SK-N-SH (cell line): ENCODE data around the gene NECTIN2. TPM values are rescaled to one million over a fixed set of nuclear protein-coding genes. Genes with fewer than 3 reads are reported as not detected.

Source experiments
- CTCF ChIA-PET: fragments of 300-600, 350-600 bp; formaldehyde crosslinking; extraction: SDS; loops from one replicate; lab custom pipeline; 2021; lab: Yijun Ruan, JAX
- POLR2A ChIA-PET: fragments of 350-600 bp; sonication (Branson Sonifier 250); formaldehyde crosslinking; extraction: SDS; loops from one replicate; lab custom pipeline; 2020; ENCODE audit warnings: antibody characterized with exemption, inconsistent platforms; lab: Yijun Ruan, JAX
- DNase-seq: peaks from one replicate; pipeline ENCODE4 v3.0.0; 2012
- H2AFZ ChIP-seq: fragments of 200-600 bp; sonication (generic); 2 replicates; pipeline ENCODE4 v1.8.1; 2016; ENCODE audit warnings: antibody characterized with exemption, mild to moderate bottlenecking, low read depth
- H3F3A ChIP-seq: fragments of 200-600 bp; sonication (generic); replicated peaks from 2 replicates; pipeline ENCODE3; 2016; ENCODE audit warnings: antibody characterized with exemption, mild to moderate bottlenecking; ENCODE audit not compliant: insufficient read depth
- H3K27ac ChIP-seq, 2 experiments: fragments of 200-500 bp in 1 of 2; fragments of 200-600 bp in 1 of 2; sonication (Bioruptor generic) in 1 of 2; sonication (generic), shearing (Covaris generic) in 1 of 2; 2 replicates each; pipeline versions ENCODE4 v1.5.1 to v1.6.1; 2014 to 2016; ENCODE audit warnings: low read depth in 2 of 2, inconsistent platforms in 1 of 2, low read length in 1 of 2, mild to moderate bottlenecking in 1 of 2, mixed read lengths in 1 of 2
- H3K27me3 ChIP-seq: fragments of 200-600 bp; sonication (generic), shearing (Covaris generic); 2 replicates; pipeline ENCODE4 v1.6.1; 2016; ENCODE audit warnings: mixed run types; ENCODE audit not compliant: insufficient read depth
- H3K36me3 ChIP-seq, 2 experiments: fragments of 200-500 bp in 1 of 2; fragments of 200-600 bp in 1 of 2; sonication (Bioruptor generic) in 1 of 2; sonication (generic) in 1 of 2; replicated peaks in 1 of 2; 2 replicates each; pipeline versions ENCODE3 to v1.5.1; 2014 to 2016; ENCODE audit warnings: low read length in 1 of 2, mild to moderate bottlenecking in 1 of 2; ENCODE audit not compliant: insufficient read depth in 2 of 2, control insufficient read depth in 1 of 2
- H3K4me1 ChIP-seq, 2 experiments: fragments of 200-500 bp in 1 of 2; fragments of 200-600 bp in 1 of 2; sonication (Bioruptor generic) in 1 of 2; sonication (generic), shearing (Covaris generic) in 1 of 2; 2 replicates each; pipeline versions ENCODE4 v1.5.1 to v1.6.1; 2014 to 2016; ENCODE audit warnings: low read depth in 1 of 2, low read length in 1 of 2, mixed run types in 1 of 2; ENCODE audit not compliant: insufficient read depth in 2 of 2, control insufficient read depth in 1 of 2
- H3K4me2 ChIP-seq: fragments of 200-600 bp; sonication (generic), shearing (Covaris generic); 2 replicates; pipeline ENCODE4 v1.6.1; 2017; ENCODE audit warnings: mixed run types
- H3K4me3 ChIP-seq, 2 experiments: fragments of 200-500 bp in 1 of 2; fragments of 200-600 bp in 1 of 2; sonication (Bioruptor generic) in 1 of 2; sonication (generic), shearing (Covaris generic) in 1 of 2; 2 replicates each; pipeline versions ENCODE4 v1.5.1 to v1.8.1; 2014 to 2016; ENCODE audit warnings: low read depth in 2 of 2, inconsistent platforms in 1 of 2, low read length in 1 of 2, mild to moderate bottlenecking in 1 of 2, mixed read lengths in 1 of 2, moderate library complexity in 1 of 2
- H3K79me2 ChIP-seq: fragments of 200-600 bp; sonication (generic); 2 replicates; pipeline ENCODE4 v1.8.1; 2017; ENCODE audit warnings: mild to moderate bottlenecking; ENCODE audit not compliant: insufficient read depth
- H3K9ac ChIP-seq: fragments of 200-600 bp; sonication (generic); 2 replicates; pipeline ENCODE4 v1.6.1; 2017; ENCODE audit warnings: mixed run types
- H3K9me2 ChIP-seq: fragments of 200-600 bp; sonication (generic); 2 replicates; pipeline ENCODE4 v1.6.1; 2017; ENCODE audit warnings: mixed run types
- H3K9me3 ChIP-seq: fragments of 200-600 bp; sonication (generic); 2 replicates; pipeline ENCODE4 v1.6.1; 2017; ENCODE audit warnings: mixed run types, mild to moderate bottlenecking, moderate library complexity
- H4K20me1 ChIP-seq: fragments of 200-600 bp; sonication (generic); 2 replicates; pipeline ENCODE4 v1.6.1; 2017; ENCODE audit warnings: mild to moderate bottlenecking, mixed run types; ENCODE audit not compliant: insufficient read depth
- EZH2phosphoT487 ChIP-seq: fragments of 200-600 bp; sonication (generic); IDR thresholded peaks from 2 replicates; pipeline ENCODE4 v1.6.1; 2017; ENCODE audit warnings: low read depth, mixed run types, mild to moderate bottlenecking, antibody characterized with exemption, moderate library complexity, borderline replicate concordance
- FOSL2 ChIP-seq: IDR thresholded peaks from 2 replicates; pipeline ENCODE4 v1.4.0; 2012; ENCODE audit warnings: low read depth, mild to moderate bottlenecking, moderate library complexity, borderline replicate concordance
- FOXM1 ChIP-seq: IDR thresholded peaks from 2 replicates; pipeline ENCODE4 v1.4.0; 2012; ENCODE audit warnings: low read depth, mild to moderate bottlenecking
- GABPA ChIP-seq: IDR thresholded peaks from 2 replicates; pipeline ENCODE4 v1.4.0; 2012; ENCODE audit warnings: low read depth, mild to moderate bottlenecking
- JUND ChIP-seq: IDR thresholded peaks from 2 replicates; pipeline ENCODE4 v1.4.0; 2012
- MXI1 ChIP-seq: IDR thresholded peaks from 2 replicates; pipeline ENCODE4 v1.6.1; 2012; ENCODE audit warnings: mild to moderate bottlenecking, low read depth, low read length, improper control_type of control experiment
- RCOR1 ChIP-seq: fragments of 150-350 bp; IDR thresholded peaks from 2 replicates; pipeline ENCODE4 v1.6.1; 2017; ENCODE audit warnings: antibody characterized with exemption, low read length
- SIN3A ChIP-seq: IDR thresholded peaks from 2 replicates; pipeline ENCODE4 v1.6.1; 2012; ENCODE audit warnings: low read depth, mild to moderate bottlenecking, low read length, moderate library complexity, borderline replicate concordance
- SMC3 ChIP-seq: IDR thresholded peaks from 2 replicates; pipeline ENCODE4 v1.6.1; 2012; ENCODE audit warnings: low read depth, low read length, improper control_type of control experiment
- TAF1 ChIP-seq: IDR thresholded peaks from 2 replicates; pipeline ENCODE4 v1.6.1; 2012; ENCODE audit warnings: low read depth, mild to moderate bottlenecking, low read length, moderate library complexity, borderline replicate concordance
- TCF12 ChIP-seq: IDR thresholded peaks from 2 replicates; pipeline ENCODE4 v1.4.0; 2012
- YY1 ChIP-seq: IDR thresholded peaks from 2 replicates; pipeline ENCODE4 v1.4.0; 2012; ENCODE audit warnings: low read depth, mild to moderate bottlenecking
- ZBTB33 ChIP-seq: IDR thresholded peaks from 2 replicates; pipeline ENCODE4 v1.4.0; 2012; ENCODE audit warnings: low read depth, borderline replicate concordance
- WGBS: methylation state at CpG from one replicate; pipeline ENCODE4 v1.1.6; 2017; ENCODE audit warnings: low lambda C conversion rate; 5-methylcytosine and 5-hydroxymethylcytosine counted together
- polyA plus RNA-seq, 3 experiments: library from polyadenylated mRNA; depleted of rRNA; stranded (reverse); fragments of >200 nt; gene quantifications; 2 replicates each; pipeline ENCODE4 v1.2.3, GENCODE V29; 2012
- TF ChIP-seq, protein P1 (sequence below): fragments of 150-350 bp; IDR thresholded peaks from 2 replicates; pipeline ENCODE4 v1.6.1; 2016; ENCODE audit warnings: mild to moderate bottlenecking, low read depth, low read length
- TF ChIP-seq, protein P2 (sequence below): IDR thresholded peaks from 2 replicates; pipeline ENCODE4 v1.6.1; 2012; ENCODE audit warnings: mild to moderate bottlenecking, low read depth, low read length, moderate library complexity
- TF ChIP-seq, protein P3 (sequence below): IDR thresholded peaks from 2 replicates; pipeline ENCODE4; 2012

Gene NECTIN2
- polyA plus RNA-seq, 1 of the 3 experiments (the other 2 are of a cell fraction): 121 TPM

- no peak for DNase-seq
- no peak overlapping the region for H3K9ac ChIP-seq
- no peaks in the 10 kb centered on the region for H3K36me3 ChIP-seq
- CTCF ChIA-PET: interaction anchor here (0.8 to 1.5 kb wide), 2 partner anchors 28 to 88 kb away, joined by 3 to 6 read pairs; no protein-coding TSS in a partner anchor
- no peaks in the 10 kb centered on the region for H3K9me3 ChIP-seq
- H3K9me2 ChIP-seq: no peaks in the 10 kb centered on the region
- POLR2A ChIA-PET: no interaction called here
- TF ChIP-seq, protein P1, sequence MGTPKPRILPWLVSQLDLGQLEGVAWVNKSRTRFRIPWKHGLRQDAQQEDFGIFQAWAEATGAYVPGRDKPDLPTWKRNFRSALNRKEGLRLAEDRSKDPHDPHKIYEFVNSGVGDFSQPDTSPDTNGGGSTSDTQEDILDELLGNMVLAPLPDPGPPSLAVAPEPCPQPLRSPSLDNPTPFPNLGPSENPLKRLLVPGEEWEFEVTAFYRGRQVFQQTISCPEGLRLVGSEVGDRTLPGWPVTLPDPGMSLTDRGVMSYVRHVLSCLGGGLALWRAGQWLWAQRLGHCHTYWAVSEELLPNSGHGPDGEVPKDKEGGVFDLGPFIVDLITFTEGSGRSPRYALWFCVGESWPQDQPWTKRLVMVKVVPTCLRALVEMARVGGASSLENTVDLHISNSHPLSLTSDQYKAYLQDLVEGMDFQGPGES: no peak
- TF ChIP-seq FOSL2 (no peak), EZH2phosphoT487 (no peak), MXI1 (no peak), JUND (no peak), FOXM1 (no peak), RCOR1 (no peak), SIN3A (no peak), SMC3 (no peak), ZBTB33 (no peak), GABPA (no peak), YY1 (no peak), TAF1 (no peak), TCF12 (no peak)
- TF ChIP-seq, protein P2, sequence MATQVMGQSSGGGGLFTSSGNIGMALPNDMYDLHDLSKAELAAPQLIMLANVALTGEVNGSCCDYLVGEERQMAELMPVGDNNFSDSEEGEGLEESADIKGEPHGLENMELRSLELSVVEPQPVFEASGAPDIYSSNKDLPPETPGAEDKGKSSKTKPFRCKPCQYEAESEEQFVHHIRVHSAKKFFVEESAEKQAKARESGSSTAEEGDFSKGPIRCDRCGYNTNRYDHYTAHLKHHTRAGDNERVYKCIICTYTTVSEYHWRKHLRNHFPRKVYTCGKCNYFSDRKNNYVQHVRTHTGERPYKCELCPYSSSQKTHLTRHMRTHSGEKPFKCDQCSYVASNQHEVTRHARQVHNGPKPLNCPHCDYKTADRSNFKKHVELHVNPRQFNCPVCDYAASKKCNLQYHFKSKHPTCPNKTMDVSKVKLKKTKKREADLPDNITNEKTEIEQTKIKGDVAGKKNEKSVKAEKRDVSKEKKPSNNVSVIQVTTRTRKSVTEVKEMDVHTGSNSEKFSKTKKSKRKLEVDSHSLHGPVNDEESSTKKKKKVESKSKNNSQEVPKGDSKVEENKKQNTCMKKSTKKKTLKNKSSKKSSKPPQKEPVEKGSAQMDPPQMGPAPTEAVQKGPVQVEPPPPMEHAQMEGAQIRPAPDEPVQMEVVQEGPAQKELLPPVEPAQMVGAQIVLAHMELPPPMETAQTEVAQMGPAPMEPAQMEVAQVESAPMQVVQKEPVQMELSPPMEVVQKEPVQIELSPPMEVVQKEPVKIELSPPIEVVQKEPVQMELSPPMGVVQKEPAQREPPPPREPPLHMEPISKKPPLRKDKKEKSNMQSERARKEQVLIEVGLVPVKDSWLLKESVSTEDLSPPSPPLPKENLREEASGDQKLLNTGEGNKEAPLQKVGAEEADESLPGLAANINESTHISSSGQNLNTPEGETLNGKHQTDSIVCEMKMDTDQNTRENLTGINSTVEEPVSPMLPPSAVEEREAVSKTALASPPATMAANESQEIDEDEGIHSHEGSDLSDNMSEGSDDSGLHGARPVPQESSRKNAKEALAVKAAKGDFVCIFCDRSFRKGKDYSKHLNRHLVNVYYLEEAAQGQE: no peak
- TF ChIP-seq, protein P3, sequence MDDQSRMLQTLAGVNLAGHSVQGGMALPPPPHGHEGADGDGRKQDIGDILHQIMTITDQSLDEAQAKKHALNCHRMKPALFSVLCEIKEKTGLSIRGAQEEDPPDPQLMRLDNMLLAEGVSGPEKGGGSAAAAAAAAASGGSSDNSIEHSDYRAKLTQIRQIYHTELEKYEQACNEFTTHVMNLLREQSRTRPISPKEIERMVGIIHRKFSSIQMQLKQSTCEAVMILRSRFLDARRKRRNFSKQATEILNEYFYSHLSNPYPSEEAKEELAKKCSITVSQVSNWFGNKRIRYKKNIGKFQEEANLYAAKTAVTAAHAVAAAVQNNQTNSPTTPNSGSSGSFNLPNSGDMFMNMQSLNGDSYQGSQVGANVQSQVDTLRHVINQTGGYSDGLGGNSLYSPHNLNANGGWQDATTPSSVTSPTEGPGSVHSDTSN: no peak
- no peaks in the 10 kb centered on the region for H3K79me2 ChIP-seq
- no peak overlapping the region for H3K4me3 ChIP-seq
- H3K27me3 ChIP-seq: no peaks in the 10 kb centered on the region
- peaks cover 8 to 13% of the 10 kb centered on the region in 2 experiments; a peak in 2 of 4 replicates for H3K4me1 ChIP-seq
- no peak overlapping the region for H3K27ac ChIP-seq
- no peak overlapping the region for H3K4me2 ChIP-seq
- peaks cover 8% of the 10 kb centered on the region for H3F3A ChIP-seq
- no peak overlapping the region for H2AFZ ChIP-seq
- 81% methylated on average over 11 of the region's 28 CpGs for WGBS
- H4K20me1 ChIP-seq: no peaks in the 10 kb centered on the region
Observed at GRCh38 chr19:44812142-44812718, 33.9 kb upstream of the NECTIN2 start.
